Amniotic stem cell (primary cell): ENCODE data around the gene CD40.
"Not testable (repeated sequence)": the region's sequence is repeated elsewhere in the genome, so short reads cannot be mapped to it uniquely, and the experiment has no call there.

Source experiments
- DNase-seq: peaks from one replicate; lab custom pipeline; 2025; lab: John Stamatoyannopoulos, UW

Gene CD40

DNA sequence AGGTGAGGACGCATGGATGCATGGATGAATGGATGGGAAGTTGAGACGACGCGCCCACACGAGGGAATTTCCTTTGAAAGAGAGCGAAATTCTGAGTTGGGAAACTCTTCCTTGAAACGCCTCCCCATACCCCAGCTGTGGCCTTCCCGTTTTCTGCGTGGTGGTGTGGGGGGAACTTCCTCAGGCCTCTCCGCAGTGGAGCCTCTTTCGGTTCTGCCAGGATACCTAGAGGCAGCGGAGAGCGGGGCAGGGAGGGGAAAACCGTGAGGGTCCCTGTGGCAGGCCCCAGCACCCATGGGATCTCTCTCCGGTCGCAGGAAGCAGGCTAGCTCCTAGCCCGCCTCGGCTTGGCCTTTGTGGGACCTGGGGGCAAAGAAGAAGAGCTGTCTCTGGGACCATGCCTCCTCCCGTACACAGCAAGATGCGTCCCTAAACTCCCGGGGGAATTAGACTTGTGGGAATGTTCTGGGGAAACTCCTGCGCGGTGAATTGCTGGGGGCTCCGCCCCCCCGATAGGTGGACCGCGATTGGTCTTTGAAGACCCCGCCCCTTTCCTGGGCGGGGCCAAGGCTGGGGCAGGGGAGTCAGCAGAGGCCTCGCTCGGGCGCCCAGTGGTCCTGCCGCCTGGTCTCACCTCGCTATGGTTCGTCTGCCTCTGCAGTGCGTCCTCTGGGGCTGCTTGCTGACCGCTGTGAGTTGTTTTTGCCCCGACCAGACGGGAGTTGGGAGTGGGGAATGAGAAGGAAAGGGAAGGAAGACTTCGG lies at the start of gene CD40:
Gene CD40 (plus strand): TSS at position 611 of the 764 bp plus-strand sequence. CDS start 30 bp downstream, at position 641.
- DNase-seq: no peak

DNA sequence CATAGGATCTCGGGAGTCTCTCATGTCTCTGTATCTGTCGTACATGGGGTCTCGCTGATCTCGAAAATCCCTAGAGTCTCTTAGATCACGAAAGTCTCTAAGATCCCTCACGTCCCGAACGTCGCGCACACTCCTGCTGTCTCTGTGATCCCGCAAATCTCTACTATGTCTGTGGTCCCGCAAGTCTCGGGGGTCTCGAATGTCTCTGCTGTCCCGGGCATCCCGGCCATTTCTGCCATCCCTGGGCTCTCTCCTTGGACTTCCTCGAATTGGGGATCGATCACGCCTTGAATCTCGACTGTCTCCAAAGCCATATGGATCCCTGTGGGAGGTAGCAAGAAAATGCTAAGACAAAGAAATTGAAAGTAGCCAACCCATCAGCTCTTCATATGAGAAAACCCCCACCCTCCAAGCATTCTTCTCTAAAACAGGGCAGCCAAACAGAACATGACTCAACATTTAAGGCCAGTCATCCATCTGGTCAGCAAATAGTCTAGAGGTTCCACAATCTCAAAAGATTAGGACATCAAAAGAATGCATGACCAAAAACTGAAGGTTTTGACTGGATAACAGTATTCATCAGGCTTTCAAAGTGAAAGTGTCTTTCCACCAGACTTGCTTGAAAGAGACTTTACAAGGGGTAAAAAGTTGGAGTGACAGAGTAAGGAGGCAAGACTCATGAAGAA lies 47.8 kb upstream of the CD40 start:
- no peak for DNase-seq

GRCh38 chr20:46071573-46071972 lies 46.5 kb upstream of the CD40 start:
- no peak for DNase-seq

DNA sequence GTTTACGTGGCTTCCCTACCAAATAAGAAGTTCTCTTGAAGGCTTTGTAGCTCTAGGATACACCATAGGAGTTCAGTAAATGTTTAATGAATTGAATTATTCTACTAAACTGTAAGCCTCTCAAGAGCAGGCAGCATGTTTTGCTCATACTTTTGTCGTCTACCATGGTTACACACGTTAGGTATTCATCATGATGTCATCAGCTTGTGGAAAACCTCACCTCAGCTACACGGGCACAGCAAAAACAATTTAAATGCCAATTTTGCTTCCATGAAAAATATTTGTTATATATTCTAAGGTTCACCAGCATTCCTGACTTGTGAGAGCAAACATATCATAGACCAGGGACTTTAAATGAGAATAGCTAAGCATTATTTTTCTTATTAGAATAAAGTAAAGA lies 45.1 kb upstream of the CD40 start:
- no peak for DNase-seq

GRCh38 chr20:46073443-46073842 lies 44.7 kb upstream of the CD40 start:
- DNase-seq: no peak

DNA sequence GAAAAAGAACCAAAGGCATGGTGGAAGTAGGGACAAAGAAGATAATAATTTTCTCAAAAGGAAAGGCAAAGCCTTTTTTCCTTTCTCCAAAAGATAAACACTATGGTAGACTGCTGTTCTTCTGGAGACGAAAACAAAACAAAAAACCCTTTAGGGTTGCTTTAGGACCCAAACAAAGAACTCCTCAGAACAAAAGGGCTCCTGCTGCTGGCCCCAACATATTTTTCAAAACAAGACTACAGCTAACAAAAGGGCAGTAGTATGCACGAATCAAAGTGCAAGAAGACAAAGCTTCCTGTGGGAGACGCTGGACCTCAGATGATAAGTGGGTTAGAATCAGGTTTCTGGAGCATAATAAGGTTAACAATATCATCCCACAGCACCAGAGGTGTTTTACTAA lies 44.1 kb upstream of the CD40 start:
- DNase-seq: no peak

GRCh38 chr20:46076806-46077205 lies 41.3 kb upstream of the CD40 start:
- no peak for DNase-seq

DNA sequence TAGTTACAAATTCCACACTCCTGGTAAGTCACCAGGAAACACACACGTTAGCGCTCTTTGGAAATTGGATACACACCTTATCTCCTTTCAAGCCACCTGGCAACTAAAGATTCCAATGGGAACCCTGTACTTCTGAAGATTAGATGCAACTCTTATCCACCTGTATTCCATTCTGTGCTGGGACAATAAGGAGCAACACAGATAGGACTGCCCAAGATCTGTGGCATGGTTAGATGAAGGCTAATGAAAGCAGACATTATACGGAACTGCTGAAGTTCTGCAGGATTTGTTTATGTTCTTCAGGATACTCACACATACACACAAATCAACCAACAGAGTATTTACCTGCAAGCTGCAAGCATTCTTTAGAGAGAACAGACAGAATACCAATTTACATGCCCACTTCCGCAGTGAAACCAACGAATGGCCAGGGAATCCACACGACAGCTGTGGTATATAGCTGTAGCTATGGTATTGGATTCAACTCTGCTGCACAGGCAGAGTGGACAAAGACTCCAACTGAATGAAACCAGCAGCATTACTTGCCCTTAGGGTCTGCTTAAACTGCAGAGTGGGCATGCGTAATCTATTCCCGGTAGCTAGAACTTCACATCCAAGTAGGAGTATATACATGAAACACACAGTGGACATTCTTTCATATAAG lies 40.3 kb upstream of the CD40 start:
- no peak for DNase-seq

DNA sequence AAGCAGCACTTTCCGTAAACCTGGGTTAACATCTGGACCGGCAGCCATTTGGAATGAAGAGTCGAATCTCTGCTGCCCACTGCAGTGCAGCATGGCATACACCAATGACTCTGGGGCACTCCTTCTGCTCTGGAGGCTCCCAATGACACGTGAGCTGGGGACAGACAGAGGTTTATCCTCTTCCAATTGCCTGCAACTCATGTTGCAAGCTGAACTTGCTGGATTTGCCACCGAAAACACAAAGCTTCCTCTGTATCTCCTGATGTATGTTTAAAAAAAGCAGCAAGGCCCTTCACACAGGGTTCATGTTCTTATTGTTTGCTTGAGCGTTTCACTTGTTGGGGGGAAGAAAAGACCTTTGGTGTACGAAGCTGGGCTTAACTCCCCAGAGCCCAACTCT lies 39.2 kb upstream of the CD40 start:
- DNase-seq: no peak

- no peak for DNase-seq
Measured at GRCh38 chr20:46081074-46081473, 37.0 kb upstream of the CD40 start.

DNA sequence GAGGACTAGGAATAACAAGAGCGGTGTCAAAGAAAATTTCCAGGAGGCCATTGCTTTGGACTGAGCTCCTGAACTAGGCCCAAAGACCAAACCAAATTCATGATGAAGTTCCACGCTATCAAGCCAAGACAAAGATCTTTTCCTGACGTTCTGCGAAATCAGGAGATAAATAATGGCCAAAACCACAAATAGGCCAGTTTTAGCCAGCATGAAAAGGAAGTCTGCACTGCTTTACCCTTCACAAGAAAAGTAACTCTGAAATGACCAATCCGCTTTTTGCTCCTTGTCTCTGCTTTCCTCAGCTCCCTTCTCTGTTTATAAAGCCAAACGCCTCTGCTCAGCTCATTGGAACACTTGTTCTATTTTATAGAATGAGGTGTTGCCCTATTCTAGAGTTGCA lies 35.0 kb upstream of the CD40 start:
- no peak for DNase-seq

DNA sequence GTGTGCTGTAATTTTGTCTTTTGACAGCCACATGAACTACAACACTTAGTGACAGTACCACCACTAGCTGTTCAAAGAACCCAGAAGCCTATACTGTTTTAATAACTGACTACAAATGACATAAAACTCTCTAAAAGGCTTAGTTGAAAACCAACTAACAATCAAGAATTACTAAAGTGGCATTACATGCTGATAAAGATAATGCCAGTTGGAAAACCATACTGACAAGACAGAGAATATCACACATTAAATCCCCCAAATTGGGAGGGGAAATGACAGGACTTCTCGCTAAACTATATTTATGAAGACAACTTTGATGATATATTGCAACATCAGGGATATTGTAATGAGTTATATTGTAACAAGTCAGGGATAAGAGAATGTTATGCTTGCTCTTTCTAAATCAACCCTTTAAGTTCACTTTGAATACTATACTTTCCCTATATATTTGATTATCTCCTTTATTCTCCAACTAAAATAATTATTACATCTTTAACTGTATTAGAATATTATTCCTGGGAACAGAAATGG lies 34.5 kb upstream of the CD40 start:
- DNase-seq: no peak

DNA sequence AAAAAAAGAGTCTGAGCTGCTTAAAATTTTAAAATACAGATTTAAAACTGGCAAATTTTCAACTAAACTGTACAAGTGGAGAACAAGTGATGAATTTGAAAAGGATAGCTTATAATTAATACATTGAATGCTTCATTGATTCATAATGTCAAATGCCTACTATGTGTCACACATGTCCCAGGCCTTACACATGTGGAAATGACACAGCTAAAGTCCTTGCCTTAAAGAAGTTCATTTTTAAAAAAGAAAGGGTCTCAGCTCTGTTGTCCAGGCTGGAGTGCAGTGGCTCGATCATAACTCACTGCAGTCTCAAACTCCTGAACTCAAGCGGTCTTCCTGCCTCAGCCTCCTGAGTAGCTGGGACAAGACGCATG lies 33.3 kb upstream of the CD40 start:
- no peak for DNase-seq

GRCh38 chr20:46085179-46085851 lies 32.8 kb upstream of the CD40 start:
- no peak for DNase-seq

- DNase-seq: no peak
Measured at GRCh38 chr20:46087161-46087560, 31.0 kb upstream of the CD40 start.

- no peak for DNase-seq
Measured at GRCh38 chr20:46088409-46089166, 29.5 kb upstream of the CD40 start.

DNA sequence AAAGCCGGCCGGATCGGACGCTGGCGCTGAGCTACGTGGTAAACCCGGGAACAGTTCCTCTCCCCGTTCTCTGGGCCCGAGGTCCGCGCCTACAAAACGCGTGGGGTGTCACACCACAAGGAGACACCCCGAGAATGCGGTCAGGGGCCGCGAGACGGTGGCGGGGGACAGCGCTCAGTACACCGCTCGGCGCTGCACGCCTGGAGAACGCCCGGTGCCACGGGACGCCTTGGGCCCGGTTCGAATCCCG lies 29.0 kb upstream of the CD40 start:
- no peak for DNase-seq

- peak; percentile 88 for DNase-seq
Measured at GRCh38 chr20:46089417-46090388, 28.4 kb upstream of the CD40 start, which contains the start of gene NCOA5. NCOA5 (minus strand) TSS chr20:46089962; CDS start chr20:46079424, 10,538 bp downstream.

GRCh38 chr20:46091622-46092535 lies 26.2 kb upstream of the CD40 start:
- DNase-seq: not testable (repeated sequence)
